ENCODE measurements around the gene COPS9.
A peak's percentile ranks its signal among the peaks of the same experiment; 100 is the strongest.

The COPS9 gene

GRCh38 chr2:240139011-240139441, 2.9 kb upstream of the COPS9 start:
- H3K27me3 Mint-ChIP-seq: peaks cover 29% of the 10 kb centered on the region
- no peak overlapping the region for H3K27ac Mint-ChIP-seq

DNA sequence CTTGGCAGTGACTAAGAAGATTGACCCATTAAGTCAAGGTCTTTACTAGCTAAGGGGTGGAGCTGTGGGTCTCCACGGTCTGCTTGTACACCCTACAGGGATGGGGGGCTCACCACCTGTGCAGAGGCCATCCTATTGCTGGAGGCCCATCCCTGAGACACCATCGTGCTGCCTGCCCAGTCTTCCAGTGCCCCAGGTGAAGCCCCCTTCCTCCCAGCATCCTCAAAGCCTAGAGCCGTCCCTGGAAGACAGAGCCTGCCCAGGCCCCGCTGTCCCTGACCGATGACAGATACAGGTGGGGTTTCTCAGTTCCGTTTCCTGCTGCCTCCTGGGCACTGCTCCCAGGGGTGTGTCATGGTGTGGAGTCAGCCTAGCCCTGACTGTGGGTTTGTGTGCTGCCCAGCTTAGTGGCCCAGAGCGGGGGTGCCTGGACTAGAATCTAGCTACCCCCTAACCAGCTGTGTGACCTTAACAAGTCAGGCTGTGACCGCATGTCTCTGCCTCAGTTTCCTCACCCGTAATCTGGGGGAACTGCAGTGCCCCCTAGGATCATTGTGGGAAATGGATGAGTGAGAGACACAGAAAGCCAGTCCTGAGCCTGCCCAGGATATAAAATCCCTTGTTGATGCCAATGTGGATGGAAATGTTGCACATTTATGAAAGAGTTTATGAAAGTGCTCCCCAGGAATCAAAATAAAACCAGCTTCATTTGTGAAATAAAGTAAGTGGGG, 2.3 kb upstream of the COPS9 start:
- H3K27ac Mint-ChIP-seq: no peak overlapping the region
- DNase-seq: no peak
- peaks cover 4% of the 10 kb centered on the region for H3K36me3 Mint-ChIP-seq
- peaks cover 25% of the 10 kb centered on the region for H3K27me3 Mint-ChIP-seq
- H3K4me3 Mint-ChIP-seq: no peak overlapping the region
- H3K4me1 Mint-ChIP-seq: peaks cover 27% of the 10 kb centered on the region
- no peaks in the 10 kb centered on the region for H3K9me3 Mint-ChIP-seq
- CTCF ChIA-PET: interaction anchor here (0.8 to 1.1 kb wide), 2 partner anchors 77 to 87 kb away, joined by 3 to 4 read pairs; no protein-coding TSS in a partner anchor

More at GRCh38 chr2:240139011-240139441, 2.9 kb upstream of the COPS9 start:
- Mint-ChIP-seq H3K9me3 (no peaks in the 10 kb centered on the region), H3K36me3 (peaks cover 4% of the 10 kb centered on the region), H3K4me3 (no peak overlapping the region), H3K4me1 (peaks cover 27% of the 10 kb centered on the region)
- peak; percentile 16 for DNase-seq
- CTCF ChIA-PET: interaction anchor here (0.8 to 1.1 kb wide), 2 partner anchors 78 to 87 kb away, joined by 3 to 4 read pairs; no protein-coding TSS in a partner anchor

GRCh38 chr2:240137596-240138253, 1.6 kb upstream of the COPS9 start:
- no peak for DNase-seq
- no peaks in the 10 kb centered on the region for H3K9me3 Mint-ChIP-seq
- H3K4me1 Mint-ChIP-seq: peaks cover 27% of the 10 kb centered on the region
- CTCF ChIA-PET: no interaction called here
- H3K27me3 Mint-ChIP-seq: peaks cover 18% of the 10 kb centered on the region
- H3K36me3 Mint-ChIP-seq: peaks cover 7% of the 10 kb centered on the region
- no peak overlapping the region for H3K4me3 Mint-ChIP-seq
- H3K27ac Mint-ChIP-seq: no peak overlapping the region

- CTCF ChIA-PET: no interaction called here
- Mint-ChIP-seq H3K4me3 (peak overlapping the region; percentile 90), H3K27ac (peak overlapping the region; percentile 84), H3K36me3 (peaks cover 8% of the 10 kb centered on the region), H3K4me1 (peaks cover 27% of the 10 kb centered on the region), H3K27me3 (peaks cover 18% of the 10 kb centered on the region), H3K9me3 (no peaks in the 10 kb centered on the region)
- peak; percentile 46 for DNase-seq
Measured at GRCh38 chr2:240136671-240137292, 677 bp upstream of the COPS9 start.

DNA sequence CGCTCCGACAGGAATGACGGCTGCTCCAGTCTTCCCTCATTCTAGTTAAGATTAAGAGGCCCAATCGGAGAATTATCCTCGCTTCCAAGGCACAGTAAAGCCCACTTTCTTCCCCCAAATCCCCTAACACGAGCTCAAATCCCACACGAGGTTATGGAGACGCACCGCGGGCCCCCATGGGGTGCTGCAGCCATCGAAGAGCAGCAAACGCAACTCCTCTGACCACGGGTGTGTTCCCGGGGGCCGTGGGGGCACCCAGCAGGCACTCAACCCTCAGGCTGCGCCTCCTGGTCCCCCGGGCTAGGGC, 446 bp downstream of the COPS9 start:
- H3K27me3 Mint-ChIP-seq: peaks cover 18% of the 10 kb centered on the region
- H3K4me1 Mint-ChIP-seq: peaks cover 27% of the 10 kb centered on the region
- H3K27ac Mint-ChIP-seq: peak overlapping the region; percentile 68
- H3K36me3 Mint-ChIP-seq: peaks cover 16% of the 10 kb centered on the region
- DNase-seq: no peak
- H3K4me3 Mint-ChIP-seq: peak overlapping the region; percentile 90
- H3K9me3 Mint-ChIP-seq: no peaks in the 10 kb centered on the region
- CTCF ChIA-PET: interaction anchor here (1.1 kb wide), 1 partner anchor 74 kb away, joined by 5 read pairs; no protein-coding TSS in a partner anchor

- Mint-ChIP-seq H3K9me3 (no peaks in the 10 kb centered on the region), H3K27ac (peak overlapping the region; percentile 68), H3K36me3 (peaks cover 19% of the 10 kb centered on the region), H3K4me3 (peak overlapping the region; percentile 90), H3K4me1 (peaks cover 27% of the 10 kb centered on the region), H3K27me3 (peaks cover 17% of the 10 kb centered on the region)
- DNase-seq: no peak
- CTCF ChIA-PET: interaction anchor here (1.1 kb wide), 1 partner anchor 74 kb away, joined by 5 read pairs; no protein-coding TSS in a partner anchor
Measured at GRCh38 chr2:240134956-240135520, 1.1 kb downstream of the COPS9 start.

DNA sequence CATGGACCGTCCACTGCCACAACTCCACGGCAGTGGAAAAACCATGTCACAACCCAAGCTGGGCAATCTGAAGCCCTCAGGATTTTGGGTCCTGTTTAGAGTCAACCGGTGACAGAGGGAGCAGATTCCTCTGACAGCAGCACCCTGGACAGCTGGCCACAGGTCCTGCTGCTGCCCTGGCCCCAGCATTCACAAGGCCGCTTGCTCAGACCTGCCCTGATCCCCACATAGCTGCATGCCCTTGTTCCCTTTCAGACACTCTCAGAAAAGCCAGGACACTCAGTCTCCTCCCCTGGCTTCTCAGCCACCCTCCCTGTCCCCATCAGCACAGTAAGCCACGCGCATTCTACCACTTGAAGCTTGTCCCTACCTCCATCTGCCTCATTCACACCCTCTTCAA, 1.6 kb downstream of the COPS9 start:
- Mint-ChIP-seq H3K4me3 (peak overlapping the region; percentile 90), H3K27me3 (peaks cover 13% of the 10 kb centered on the region), H3K4me1 (peaks cover 27% of the 10 kb centered on the region), H3K27ac (no peak overlapping the region), H3K36me3 (peaks cover 22% of the 10 kb centered on the region), H3K9me3 (no peaks in the 10 kb centered on the region)
- DNase-seq: no peak
- CTCF ChIA-PET: no interaction called here

- peaks cover 9% of the 10 kb centered on the region for H3K27me3 Mint-ChIP-seq
- peaks cover 27% of the 10 kb centered on the region for H3K4me1 Mint-ChIP-seq
- peak overlapping the region; percentile 45 for H3K4me3 Mint-ChIP-seq
- CTCF ChIA-PET: no interaction called here
- peaks cover 23% of the 10 kb centered on the region for H3K36me3 Mint-ChIP-seq
- DNase-seq: no peak
- H3K9me3 Mint-ChIP-seq: no peaks in the 10 kb centered on the region
- H3K27ac Mint-ChIP-seq: peak overlapping the region; percentile 65
Measured at GRCh38 chr2:240133401-240133800, 2.7 kb downstream of the COPS9 start.

- no peak for DNase-seq
- no peak overlapping the region for H3K27ac Mint-ChIP-seq
- CTCF ChIA-PET: no interaction called here
Measured at GRCh38 chr2:240132651-240132980, 3.5 kb downstream of the COPS9 start.

GRCh38 chr2:240131941-240132650, 4.0 kb downstream of the COPS9 start:
- CTCF ChIA-PET: no interaction called here
- Mint-ChIP-seq H3K9me3 (no peaks in the 10 kb centered on the region), H3K4me1 (peaks cover 24% of the 10 kb centered on the region), H3K27me3 (peaks cover 3% of the 10 kb centered on the region), H3K36me3 (peaks cover 25% of the 10 kb centered on the region), H3K4me3 (no peak overlapping the region), H3K27ac (no peak overlapping the region)
- no peak for DNase-seq

More at GRCh38 chr2:240132651-240132980, 3.5 kb downstream of the COPS9 start:
- peaks cover 6% of the 10 kb centered on the region for H3K27me3 Mint-ChIP-seq
- peaks cover 27% of the 10 kb centered on the region for H3K4me1 Mint-ChIP-seq
- no peaks in the 10 kb centered on the region for H3K9me3 Mint-ChIP-seq
- H3K4me3 Mint-ChIP-seq: no peak overlapping the region
- H3K36me3 Mint-ChIP-seq: peaks cover 23% of the 10 kb centered on the region

DNA sequence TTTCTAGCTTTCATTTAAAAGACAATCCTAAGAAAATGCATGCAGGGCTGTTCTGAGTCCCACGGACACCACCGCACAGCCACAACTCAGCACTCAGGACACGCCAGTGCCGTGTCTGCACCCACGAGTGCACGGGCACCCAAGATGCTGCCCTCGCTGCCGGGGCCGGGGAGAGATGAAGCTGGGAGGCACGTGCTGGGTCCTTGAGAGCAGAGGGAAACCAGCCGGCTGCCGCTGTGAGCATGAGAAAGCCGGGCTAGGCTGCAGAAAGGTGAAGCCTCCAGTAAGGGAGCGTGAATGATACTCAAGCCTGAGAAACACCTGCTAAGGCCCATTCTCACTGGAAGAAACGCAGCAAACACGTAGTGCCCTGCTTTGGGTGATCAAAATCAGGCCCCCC, 4.8 kb downstream of the COPS9 start:
- H3K4me3 Mint-ChIP-seq: no peak overlapping the region
- H3K27me3 Mint-ChIP-seq: no peaks in the 10 kb centered on the region
- CTCF ChIA-PET: no interaction called here
- H3K27ac Mint-ChIP-seq: no peak overlapping the region
- no peak for DNase-seq
- peaks cover 25% of the 10 kb centered on the region for H3K36me3 Mint-ChIP-seq
- peaks cover 18% of the 10 kb centered on the region for H3K4me1 Mint-ChIP-seq
- no peaks in the 10 kb centered on the region for H3K9me3 Mint-ChIP-seq

DNA sequence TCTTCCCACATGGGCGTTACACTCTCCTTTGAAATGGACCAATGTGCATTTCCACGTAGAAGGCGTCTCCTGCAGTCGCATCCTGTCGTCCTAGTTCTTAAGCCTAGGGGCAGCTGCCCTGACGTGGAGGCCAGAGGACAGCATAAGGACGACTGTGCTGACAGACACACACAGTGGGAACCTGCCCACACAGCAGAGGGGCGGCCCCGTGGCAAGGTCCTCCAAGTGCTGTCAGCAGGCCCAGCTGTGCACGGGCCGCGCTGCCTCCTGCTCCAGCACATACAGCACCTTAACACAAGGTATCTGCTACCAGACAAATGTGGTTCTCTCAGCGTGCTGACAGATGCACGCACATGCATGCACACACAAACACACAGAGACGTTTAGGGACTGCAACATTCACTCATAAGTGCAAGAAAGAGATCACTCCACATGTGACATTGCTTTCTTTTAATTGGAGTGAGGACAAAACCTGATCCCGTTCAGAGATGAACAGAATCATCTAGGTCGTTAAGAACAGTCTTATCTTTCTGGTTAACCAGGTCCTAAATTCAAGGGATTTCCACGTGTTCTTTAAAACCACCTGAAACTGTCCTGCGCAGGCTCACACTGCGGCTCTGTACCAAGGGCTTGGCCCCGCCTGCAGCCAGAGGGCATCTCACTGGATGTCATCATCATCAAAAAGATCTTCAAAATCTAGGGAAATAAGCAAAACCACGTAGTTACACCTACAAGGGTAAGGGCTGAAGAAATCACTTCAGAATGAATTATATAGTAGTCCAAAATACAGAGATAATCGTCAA, 5.5 kb downstream of the COPS9 start:
- Mint-ChIP-seq H3K27me3 (no peaks in the 10 kb centered on the region), H3K9me3 (no peaks in the 10 kb centered on the region), H3K36me3 (peaks cover 25% of the 10 kb centered on the region), H3K4me3 (no peak overlapping the region), H3K27ac (no peak overlapping the region), H3K4me1 (peaks cover 13% of the 10 kb centered on the region)
- CTCF ChIA-PET: no interaction called here
- DNase-seq: peak; percentile 11

GRCh38 chr2:240129731-240130392, 6.2 kb downstream of the COPS9 start:
- Mint-ChIP-seq H3K27me3 (no peaks in the 10 kb centered on the region), H3K4me3 (no peak overlapping the region), H3K27ac (no peak overlapping the region), H3K4me1 (peaks cover 6% of the 10 kb centered on the region), H3K36me3 (peaks cover 21% of the 10 kb centered on the region), H3K9me3 (no peaks in the 10 kb centered on the region)
- CTCF ChIA-PET: interaction anchor here (1.7 kb wide), 1 partner anchor 12 kb away, joined by 3 read pairs; no protein-coding TSS in a partner anchor
- DNase-seq: no peak

All from activated naive CD4-positive, alpha-beta T cell treated with anti-CD3 and anti-CD28 coated beads, Interleukin-2, amount 10 ng/mL, durations not matched to agents 7 days and 5 days (primary cell).